PFSK-1 (cell line): ENCODE results near the gene LRRC46.

Source experiments
- POLR2AphosphoS5 ChIP-seq: IDR thresholded peaks from 2 replicates; pipeline ENCODE4 v1.6.1; 2012; ENCODE audit warnings: low read depth, mild to moderate bottlenecking, control low read depth, low read length, moderate library complexity
- SIN3A ChIP-seq: IDR thresholded peaks from 2 replicates; pipeline ENCODE4 v1.6.1; 2012; ENCODE audit warnings: mild to moderate bottlenecking, low read length, moderate library complexity, borderline replicate concordance; ENCODE audit not compliant: insufficient read depth
- TAF1 ChIP-seq: IDR thresholded peaks from 2 replicates; pipeline ENCODE4 v1.6.1; 2012; ENCODE audit warnings: low read length, control low read depth, borderline replicate concordance; ENCODE audit not compliant: insufficient read depth
- TF ChIP-seq, protein P1 (sequence below), 2 experiments: IDR thresholded peaks; 2 replicates each; pipeline versions ENCODE4 v1.6.1 to v1.8.0; 2011 to 2012; ENCODE audit warnings: low read depth in 2 of 2, low read length in 2 of 2, control low read depth in 1 of 2, inconsistent platforms in 1 of 2, mild to moderate bottlenecking in 1 of 2, moderate library complexity in 1 of 2; ENCODE audit not compliant: insufficient read depth in 1 of 2

DNA sequence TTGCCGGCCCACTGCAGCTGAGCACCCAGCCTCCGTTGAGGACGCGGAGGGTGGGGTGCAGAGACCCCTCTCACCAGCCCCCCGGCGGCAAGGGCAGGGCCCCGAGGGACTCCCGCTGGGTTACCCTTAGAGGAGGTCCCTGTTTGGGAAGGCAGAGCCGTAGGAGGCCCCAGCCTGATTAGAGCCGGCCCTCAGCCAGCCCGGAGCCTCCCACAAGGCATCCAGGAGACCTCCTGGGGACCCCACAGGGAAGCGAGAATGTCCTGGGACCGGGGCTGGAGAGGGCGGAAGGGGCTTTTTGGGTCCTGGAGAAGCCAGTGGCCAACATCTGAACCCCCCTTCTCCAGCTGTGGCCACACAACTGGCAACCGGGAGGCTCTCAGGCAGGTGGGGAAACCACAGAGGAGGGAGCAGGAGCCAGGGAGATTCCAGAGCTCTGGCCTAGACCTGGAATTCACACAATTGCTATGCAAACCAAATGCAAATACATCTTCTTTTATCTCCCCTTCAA lies 41.2 kb downstream of the LRRC46 start:
- TF ChIP-seq, protein P1, sequence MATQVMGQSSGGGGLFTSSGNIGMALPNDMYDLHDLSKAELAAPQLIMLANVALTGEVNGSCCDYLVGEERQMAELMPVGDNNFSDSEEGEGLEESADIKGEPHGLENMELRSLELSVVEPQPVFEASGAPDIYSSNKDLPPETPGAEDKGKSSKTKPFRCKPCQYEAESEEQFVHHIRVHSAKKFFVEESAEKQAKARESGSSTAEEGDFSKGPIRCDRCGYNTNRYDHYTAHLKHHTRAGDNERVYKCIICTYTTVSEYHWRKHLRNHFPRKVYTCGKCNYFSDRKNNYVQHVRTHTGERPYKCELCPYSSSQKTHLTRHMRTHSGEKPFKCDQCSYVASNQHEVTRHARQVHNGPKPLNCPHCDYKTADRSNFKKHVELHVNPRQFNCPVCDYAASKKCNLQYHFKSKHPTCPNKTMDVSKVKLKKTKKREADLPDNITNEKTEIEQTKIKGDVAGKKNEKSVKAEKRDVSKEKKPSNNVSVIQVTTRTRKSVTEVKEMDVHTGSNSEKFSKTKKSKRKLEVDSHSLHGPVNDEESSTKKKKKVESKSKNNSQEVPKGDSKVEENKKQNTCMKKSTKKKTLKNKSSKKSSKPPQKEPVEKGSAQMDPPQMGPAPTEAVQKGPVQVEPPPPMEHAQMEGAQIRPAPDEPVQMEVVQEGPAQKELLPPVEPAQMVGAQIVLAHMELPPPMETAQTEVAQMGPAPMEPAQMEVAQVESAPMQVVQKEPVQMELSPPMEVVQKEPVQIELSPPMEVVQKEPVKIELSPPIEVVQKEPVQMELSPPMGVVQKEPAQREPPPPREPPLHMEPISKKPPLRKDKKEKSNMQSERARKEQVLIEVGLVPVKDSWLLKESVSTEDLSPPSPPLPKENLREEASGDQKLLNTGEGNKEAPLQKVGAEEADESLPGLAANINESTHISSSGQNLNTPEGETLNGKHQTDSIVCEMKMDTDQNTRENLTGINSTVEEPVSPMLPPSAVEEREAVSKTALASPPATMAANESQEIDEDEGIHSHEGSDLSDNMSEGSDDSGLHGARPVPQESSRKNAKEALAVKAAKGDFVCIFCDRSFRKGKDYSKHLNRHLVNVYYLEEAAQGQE (IDR thresholded peaks at IDR 0.05; ENCODE audit: insufficient read depth in 1 of 2, low read depth in 2 of 2, low read length in 2 of 2): no peak
- TF ChIP-seq SIN3A (no peak), TAF1 (no peak), POLR2AphosphoS5 (no peak)
